Measurements from ENCODE around the gene GRM3.

GRM3 gene

DNA sequence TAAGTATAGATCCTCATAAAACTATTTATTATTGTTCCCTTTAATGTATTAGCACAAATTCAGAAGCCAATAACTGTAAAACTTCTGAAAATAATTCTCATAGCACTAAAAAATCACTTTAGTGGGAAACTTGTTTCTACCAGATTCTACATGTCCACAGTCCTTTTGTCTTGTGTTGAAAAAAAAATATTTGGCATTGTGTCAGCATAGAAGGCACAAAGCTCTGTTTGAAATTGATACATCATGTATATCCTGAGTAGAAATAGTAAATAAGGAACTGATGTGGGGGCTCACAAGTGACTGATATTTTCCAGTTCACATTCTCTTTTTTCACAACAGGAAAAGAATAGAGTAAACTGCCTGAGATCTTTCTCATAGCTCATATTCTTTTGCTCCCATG lies 134.6 kb downstream of the GRM3 start:
- DNase-seq (ENCODE audit: low read depth) = no peak
- H3K4me3 ChIP-seq (ENCODE audit: low read length) = no peak overlapping the region
- TF ChIP-seq, protein P1, sequence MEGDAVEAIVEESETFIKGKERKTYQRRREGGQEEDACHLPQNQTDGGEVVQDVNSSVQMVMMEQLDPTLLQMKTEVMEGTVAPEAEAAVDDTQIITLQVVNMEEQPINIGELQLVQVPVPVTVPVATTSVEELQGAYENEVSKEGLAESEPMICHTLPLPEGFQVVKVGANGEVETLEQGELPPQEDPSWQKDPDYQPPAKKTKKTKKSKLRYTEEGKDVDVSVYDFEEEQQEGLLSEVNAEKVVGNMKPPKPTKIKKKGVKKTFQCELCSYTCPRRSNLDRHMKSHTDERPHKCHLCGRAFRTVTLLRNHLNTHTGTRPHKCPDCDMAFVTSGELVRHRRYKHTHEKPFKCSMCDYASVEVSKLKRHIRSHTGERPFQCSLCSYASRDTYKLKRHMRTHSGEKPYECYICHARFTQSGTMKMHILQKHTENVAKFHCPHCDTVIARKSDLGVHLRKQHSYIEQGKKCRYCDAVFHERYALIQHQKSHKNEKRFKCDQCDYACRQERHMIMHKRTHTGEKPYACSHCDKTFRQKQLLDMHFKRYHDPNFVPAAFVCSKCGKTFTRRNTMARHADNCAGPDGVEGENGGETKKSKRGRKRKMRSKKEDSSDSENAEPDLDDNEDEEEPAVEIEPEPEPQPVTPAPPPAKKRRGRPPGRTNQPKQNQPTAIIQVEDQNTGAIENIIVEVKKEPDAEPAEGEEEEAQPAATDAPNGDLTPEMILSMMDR (conservative IDR thresholded peaks at IDR 0.05; ENCODE audit: low read depth, low read length) = no peak

DNA sequence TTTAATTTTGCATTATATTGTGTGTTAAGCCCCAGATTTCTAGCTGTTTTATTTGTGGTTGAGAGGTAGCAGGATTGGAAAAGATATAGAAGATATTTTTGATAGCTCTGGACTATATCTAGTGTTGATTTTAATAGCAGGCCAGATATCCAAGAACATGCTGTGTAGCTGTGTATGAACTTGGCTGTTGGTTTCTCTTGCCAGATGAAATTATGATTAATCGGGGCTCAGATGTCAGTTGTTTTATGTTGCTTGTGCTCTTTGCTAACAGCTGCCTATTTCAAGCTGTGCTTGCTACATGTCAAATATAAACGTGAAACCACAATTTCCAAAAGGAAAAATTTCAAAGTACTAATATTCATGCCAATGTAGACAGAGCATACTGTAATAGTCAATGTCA lies 141.1 kb downstream of the GRM3 start:
- no peak for DNase-seq (ENCODE audit: low read depth)
- TF ChIP-seq, protein P1 (conservative IDR thresholded peaks at IDR 0.05; ENCODE audit: low read depth, low read length) = no peak

DNA sequence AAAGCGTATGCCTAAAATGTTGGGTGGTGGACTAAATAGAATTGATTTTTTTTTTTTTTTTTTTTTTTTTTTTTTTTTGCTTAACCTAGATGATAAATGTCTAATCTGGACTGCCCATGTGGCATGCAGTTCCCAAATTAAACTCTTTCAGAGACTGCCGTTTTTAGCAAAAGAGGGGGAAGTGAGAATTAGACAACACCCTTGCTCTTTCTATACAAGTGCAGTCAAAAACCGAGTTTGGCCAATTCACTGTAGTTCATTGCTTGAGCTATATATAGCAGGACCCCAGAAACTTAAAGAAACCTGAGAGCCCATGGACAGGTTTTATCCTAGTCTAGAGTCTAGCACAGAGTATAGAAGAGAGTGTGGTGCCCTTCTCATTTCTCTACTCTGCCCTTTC lies 141.9 kb downstream of the GRM3 start:
- TF ChIP-seq, protein P1 (conservative IDR thresholded peaks at IDR 0.05; ENCODE audit: low read depth, low read length) = no peak
- no peak overlapping the region for H3K4me3 ChIP-seq (ENCODE audit: low read length)
- DNase-seq (ENCODE audit: low read depth) = no peak

More for the DNA sequence above, 141.1 kb downstream of the GRM3 start:
- no peak overlapping the region for H3K4me3 ChIP-seq (ENCODE audit: low read length)

DNA sequence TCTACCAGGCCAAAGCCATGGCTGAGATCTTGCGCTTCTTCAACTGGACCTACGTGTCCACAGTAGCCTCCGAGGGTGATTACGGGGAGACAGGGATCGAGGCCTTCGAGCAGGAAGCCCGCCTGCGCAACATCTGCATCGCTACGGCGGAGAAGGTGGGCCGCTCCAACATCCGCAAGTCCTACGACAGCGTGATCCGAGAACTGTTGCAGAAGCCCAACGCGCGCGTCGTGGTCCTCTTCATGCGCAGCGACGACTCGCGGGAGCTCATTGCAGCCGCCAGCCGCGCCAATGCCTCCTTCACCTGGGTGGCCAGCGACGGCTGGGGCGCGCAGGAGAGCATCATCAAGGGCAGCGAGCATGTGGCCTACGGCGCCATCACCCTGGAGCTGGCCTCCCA lies 142.7 kb downstream of the GRM3 start:
- no peak overlapping the region for H3K4me3 ChIP-seq (ENCODE audit: low read length)
- no peak for DNase-seq (ENCODE audit: low read depth)
- TF ChIP-seq, protein P1 (conservative IDR thresholded peaks at IDR 0.05; ENCODE audit: low read depth, low read length) = no peak

DNA sequence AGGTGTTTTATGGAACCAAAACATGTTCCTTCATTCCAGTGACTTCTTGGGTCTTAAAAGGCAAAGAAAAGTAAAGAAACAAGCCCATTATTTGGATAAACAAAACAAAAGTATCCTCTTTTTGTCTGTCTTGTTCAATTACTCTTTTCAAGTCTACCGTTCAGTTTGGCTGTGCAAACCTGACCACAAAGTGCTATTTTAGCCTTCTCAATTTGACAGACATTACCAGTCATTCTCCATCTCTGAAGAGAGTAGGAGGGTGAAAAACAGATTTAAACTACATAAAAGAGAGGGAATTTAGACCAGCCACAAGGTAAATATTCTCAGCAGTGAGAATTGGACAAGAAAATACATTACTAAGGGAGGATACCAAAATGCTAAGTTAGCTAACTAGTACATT lies 145.2 kb downstream of the GRM3 start:
- no peak for DNase-seq (ENCODE audit: low read depth)
- TF ChIP-seq, protein P1 (conservative IDR thresholded peaks at IDR 0.05; ENCODE audit: low read depth, low read length) = no peak

DNA sequence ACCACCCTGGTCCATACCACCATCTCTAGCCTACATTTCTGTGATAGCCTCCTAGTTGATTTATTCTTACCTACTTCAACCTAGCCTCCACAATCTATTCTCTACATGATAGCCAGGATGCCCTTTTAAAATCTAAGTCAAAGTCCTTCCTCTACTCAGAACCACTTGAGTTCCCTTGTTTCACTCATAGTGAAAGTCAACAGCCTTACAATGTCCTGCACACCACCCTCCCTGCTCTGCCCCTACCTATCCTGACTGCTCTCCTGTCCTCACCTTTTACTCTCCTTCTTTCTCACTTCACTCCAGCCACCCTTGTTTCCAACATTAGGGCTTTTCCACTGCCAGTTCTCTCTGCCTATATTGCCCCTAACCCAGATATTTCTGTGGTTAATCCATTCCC lies 146.7 kb downstream of the GRM3 start:
- DNase-seq (ENCODE audit: low read depth) = no peak
- no peak overlapping the region for H3K4me3 ChIP-seq (ENCODE audit: low read length)
- TF ChIP-seq, protein P1 (conservative IDR thresholded peaks at IDR 0.05; ENCODE audit: low read depth, low read length) = no peak

More for the DNA sequence above, 145.2 kb downstream of the GRM3 start:
- no peak overlapping the region for H3K4me3 ChIP-seq (ENCODE audit: low read length)

DNA sequence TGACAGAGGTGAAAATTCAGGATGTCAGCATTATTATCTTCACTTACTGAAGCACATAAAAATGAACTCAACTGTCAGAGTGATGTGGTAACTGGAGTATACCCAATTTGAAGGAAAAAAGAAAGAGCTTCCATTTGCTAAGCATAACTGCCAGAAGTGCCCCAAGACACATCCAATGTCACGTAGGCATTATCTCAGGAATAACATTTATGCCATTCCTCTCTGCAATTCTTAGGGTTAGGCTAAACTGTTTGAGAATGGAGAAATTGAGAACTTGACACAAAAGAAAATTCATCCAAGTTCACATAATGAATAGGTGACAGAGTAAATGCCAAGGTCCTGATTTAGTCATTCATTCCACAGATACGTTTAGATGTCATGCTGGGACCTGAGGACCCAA lies 148.6 kb downstream of the GRM3 start:
- no peak for DNase-seq (ENCODE audit: low read depth)
- no peak overlapping the region for H3K4me3 ChIP-seq (ENCODE audit: low read length)
- TF ChIP-seq, protein P1 (conservative IDR thresholded peaks at IDR 0.05; ENCODE audit: low read depth, low read length) = no peak

All from retinal pigment epithelial cell (primary cell).